Measurements from ENCODE around the gene HLCS.

HLCS gene

GRCh38 chr21:36902793-36903192 lies 63.7 kb downstream of the HLCS start:
- H3K9me3 ChIP-seq (ENCODE audit: control insufficient read depth, insufficient read depth, low read length), result no peaks in the 10 kb centered on the region
- H3K4me3 ChIP-seq (ENCODE audit: low read depth, low read length), result no peak overlapping the region
- H3K4me1 ChIP-seq (ENCODE audit: control insufficient read depth, insufficient read depth, low read length), result no peaks in the 10 kb centered on the region
- H3K9ac ChIP-seq (ENCODE audit: low read depth, low read length), result no peak overlapping the region
- no peaks in the 10 kb centered on the region for H3K36me3 ChIP-seq (ENCODE audit: control insufficient read depth, insufficient read depth, low read length)
- H3K27me3 ChIP-seq (ENCODE audit: control insufficient read depth, insufficient read depth, low read length), result no peaks in the 10 kb centered on the region

GRCh38 chr21:36902331-36902730 lies 64.1 kb downstream of the HLCS start:
- no peaks in the 10 kb centered on the region for H3K4me1 ChIP-seq (ENCODE audit: control insufficient read depth, insufficient read depth, low read length)
- H3K9ac ChIP-seq (ENCODE audit: low read depth, low read length), result no peak overlapping the region
- no peaks in the 10 kb centered on the region for H3K36me3 ChIP-seq (ENCODE audit: control insufficient read depth, insufficient read depth, low read length)
- H3K9me3 ChIP-seq (ENCODE audit: control insufficient read depth, insufficient read depth, low read length), result no peaks in the 10 kb centered on the region
- H3K27me3 ChIP-seq (ENCODE audit: control insufficient read depth, insufficient read depth, low read length), result no peaks in the 10 kb centered on the region
- H3K4me3 ChIP-seq (ENCODE audit: low read depth, low read length), result no peak overlapping the region

GRCh38 chr21:36901575-36901974 lies 64.9 kb downstream of the HLCS start:
- H3K9me3 ChIP-seq (ENCODE audit: control insufficient read depth, insufficient read depth, low read length), result no peaks in the 10 kb centered on the region
- no peaks in the 10 kb centered on the region for H3K4me1 ChIP-seq (ENCODE audit: control insufficient read depth, insufficient read depth, low read length)
- H3K36me3 ChIP-seq (ENCODE audit: control insufficient read depth, insufficient read depth, low read length), result no peaks in the 10 kb centered on the region
- no peaks in the 10 kb centered on the region for H3K27me3 ChIP-seq (ENCODE audit: control insufficient read depth, insufficient read depth, low read length)
- H3K9ac ChIP-seq (ENCODE audit: low read depth, low read length), result no peak overlapping the region
- no peak overlapping the region for H3K4me3 ChIP-seq (ENCODE audit: low read depth, low read length)

GRCh38 chr21:36893581-36893980 lies 72.9 kb downstream of the HLCS start:
- no peak overlapping the region for H3K4me3 ChIP-seq (ENCODE audit: low read depth, low read length)
- H3K9me3 ChIP-seq (ENCODE audit: control insufficient read depth, insufficient read depth, low read length), result no peaks in the 10 kb centered on the region
- peaks cover 6% of the 10 kb centered on the region for H3K4me1 ChIP-seq (ENCODE audit: control insufficient read depth, insufficient read depth, low read length)
- H3K36me3 ChIP-seq (ENCODE audit: control insufficient read depth, insufficient read depth, low read length), result no peaks in the 10 kb centered on the region
- no peak overlapping the region for H3K9ac ChIP-seq (ENCODE audit: low read depth, low read length)
- no peaks in the 10 kb centered on the region for H3K27me3 ChIP-seq (ENCODE audit: control insufficient read depth, insufficient read depth, low read length)

- Histone ChIP-seq H3K36me3 (ENCODE audit: control insufficient read depth, insufficient read depth, low read length) (no peaks in the 10 kb centered on the region), H3K4me1 (ENCODE audit: control insufficient read depth, insufficient read depth, low read length) (peaks cover 6% of the 10 kb centered on the region), H3K9me3 (ENCODE audit: control insufficient read depth, insufficient read depth, low read length) (no peaks in the 10 kb centered on the region), H3K27me3 (ENCODE audit: control insufficient read depth, insufficient read depth, low read length) (no peaks in the 10 kb centered on the region), H3K9ac (ENCODE audit: low read depth, low read length) (no peak overlapping the region), H3K4me3 (ENCODE audit: low read depth, low read length) (no peak overlapping the region)
These were observed 74.3 kb downstream of the HLCS start for GRCh38 chr21:36892201-36892600.

- Histone ChIP-seq H3K36me3 (ENCODE audit: control insufficient read depth, insufficient read depth, low read length) (no peaks in the 10 kb centered on the region), H3K9me3 (ENCODE audit: control insufficient read depth, insufficient read depth, low read length) (no peaks in the 10 kb centered on the region), H3K9ac (ENCODE audit: low read depth, low read length) (no peak overlapping the region), H3K27me3 (ENCODE audit: control insufficient read depth, insufficient read depth, low read length) (no peaks in the 10 kb centered on the region), H3K4me3 (ENCODE audit: low read depth, low read length) (no peak overlapping the region), H3K4me1 (ENCODE audit: control insufficient read depth, insufficient read depth, low read length) (peaks cover 6% of the 10 kb centered on the region)
These were observed 74.8 kb downstream of the HLCS start for GRCh38 chr21:36891692-36892091.

- Histone ChIP-seq H3K27me3 (ENCODE audit: control insufficient read depth, insufficient read depth, low read length) (no peaks in the 10 kb centered on the region), H3K9me3 (ENCODE audit: control insufficient read depth, insufficient read depth, low read length) (no peaks in the 10 kb centered on the region), H3K9ac (ENCODE audit: low read depth, low read length) (no peak overlapping the region), H3K36me3 (ENCODE audit: control insufficient read depth, insufficient read depth, low read length) (no peaks in the 10 kb centered on the region), H3K4me3 (ENCODE audit: low read depth, low read length) (no peak overlapping the region), H3K4me1 (ENCODE audit: control insufficient read depth, insufficient read depth, low read length) (peaks cover 6% of the 10 kb centered on the region)
These were observed 75.3 kb downstream of the HLCS start for GRCh38 chr21:36891121-36891520.

- Histone ChIP-seq H3K36me3 (ENCODE audit: control insufficient read depth, insufficient read depth, low read length) (no peaks in the 10 kb centered on the region), H3K4me1 (ENCODE audit: control insufficient read depth, insufficient read depth, low read length) (peaks cover 6% of the 10 kb centered on the region)
These were observed 76.4 kb downstream of the HLCS start for GRCh38 chr21:36890086-36890485.

GRCh38 chr21:36889401-36889800 lies 77.1 kb downstream of the HLCS start:
- H3K9me3 ChIP-seq (ENCODE audit: control insufficient read depth, insufficient read depth, low read length), result no peaks in the 10 kb centered on the region
- H3K27me3 ChIP-seq (ENCODE audit: control insufficient read depth, insufficient read depth, low read length), result no peaks in the 10 kb centered on the region
- peaks cover 6% of the 10 kb centered on the region for H3K4me1 ChIP-seq (ENCODE audit: control insufficient read depth, insufficient read depth, low read length)
- H3K4me3 ChIP-seq (ENCODE audit: low read depth, low read length), result no peak overlapping the region
- H3K9ac ChIP-seq (ENCODE audit: low read depth, low read length), result no peak overlapping the region
- H3K36me3 ChIP-seq (ENCODE audit: control insufficient read depth, insufficient read depth, low read length), result no peaks in the 10 kb centered on the region

More at GRCh38 chr21:36890086-36890485, 76.4 kb downstream of the HLCS start:
- Histone ChIP-seq H3K9ac (ENCODE audit: low read depth, low read length) (no peak overlapping the region), H3K4me3 (ENCODE audit: low read depth, low read length) (no peak overlapping the region), H3K9me3 (ENCODE audit: control insufficient read depth, insufficient read depth, low read length) (no peaks in the 10 kb centered on the region), H3K27me3 (ENCODE audit: control insufficient read depth, insufficient read depth, low read length) (no peaks in the 10 kb centered on the region)

- Histone ChIP-seq H3K27me3 (ENCODE audit: control insufficient read depth, insufficient read depth, low read length) (no peaks in the 10 kb centered on the region), H3K9ac (ENCODE audit: low read depth, low read length) (no peak overlapping the region), H3K4me3 (ENCODE audit: low read depth, low read length) (no peak overlapping the region), H3K36me3 (ENCODE audit: control insufficient read depth, insufficient read depth, low read length) (no peaks in the 10 kb centered on the region), H3K4me1 (ENCODE audit: control insufficient read depth, insufficient read depth, low read length) (peaks cover 6% of the 10 kb centered on the region), H3K9me3 (ENCODE audit: control insufficient read depth, insufficient read depth, low read length) (no peaks in the 10 kb centered on the region)
These were observed 78.0 kb downstream of the HLCS start for GRCh38 chr21:36888466-36888865.

GRCh38 chr21:36887963-36888362 lies 78.5 kb downstream of the HLCS start:
- Histone ChIP-seq H3K36me3 (ENCODE audit: control insufficient read depth, insufficient read depth, low read length) (no peaks in the 10 kb centered on the region), H3K9ac (ENCODE audit: low read depth, low read length) (no peak overlapping the region), H3K9me3 (ENCODE audit: control insufficient read depth, insufficient read depth, low read length) (no peaks in the 10 kb centered on the region), H3K27me3 (ENCODE audit: control insufficient read depth, insufficient read depth, low read length) (no peaks in the 10 kb centered on the region), H3K4me3 (ENCODE audit: low read depth, low read length) (no peak overlapping the region), H3K4me1 (ENCODE audit: control insufficient read depth, insufficient read depth, low read length) (peaks cover 6% of the 10 kb centered on the region)

- Histone ChIP-seq H3K4me1 (ENCODE audit: control insufficient read depth, insufficient read depth, low read length) (no peaks in the 10 kb centered on the region), H3K9me3 (ENCODE audit: control insufficient read depth, insufficient read depth, low read length) (no peaks in the 10 kb centered on the region), H3K36me3 (ENCODE audit: control insufficient read depth, insufficient read depth, low read length) (no peaks in the 10 kb centered on the region), H3K27me3 (ENCODE audit: control insufficient read depth, insufficient read depth, low read length) (no peaks in the 10 kb centered on the region), H3K4me3 (ENCODE audit: low read depth, low read length) (no peak overlapping the region), H3K9ac (ENCODE audit: low read depth, low read length) (no peak overlapping the region)
These were observed 82.7 kb downstream of the HLCS start for GRCh38 chr21:36883532-36884486.

All from iPS-15b (cell line).